Endothelial cell of umbilical vein (primary cell): ENCODE measurements around the gene AKAP13.

Experiments
- CTCF ChIP-seq, 2 donors: IDR thresholded peaks; 1 replicate in 1 of 2; 2 replicates in 1 of 2; pipeline ENCODE4 v1.5.1; 2011; ENCODE audit warnings: low read length in 2 of 2, mild to moderate bottlenecking in 2 of 2, moderate library complexity in 2 of 2, control low read depth in 1 of 2, inconsistent platforms in 1 of 2, low read depth in 1 of 2; ENCODE audit not compliant: insufficient read depth in 1 of 2; ENCODE audit errors: extremely low read depth in 1 of 2
- EZH2 ChIP-seq: IDR thresholded peaks from 2 replicates; pipeline ENCODE4 v1.6.1; 2012; ENCODE audit warnings: borderline replicate concordance, low read depth, mild to moderate bottlenecking, moderate library complexity, low read length, inconsistent platforms; ENCODE audit not compliant: severe bottlenecking
- GATA2 ChIP-seq: IDR thresholded peaks from 2 replicates; pipeline ENCODE4 v1.7.0; 2011; ENCODE audit warnings: low read depth, mild to moderate bottlenecking, moderate library complexity, mixed read lengths, low read length; ENCODE audit not compliant: insufficient read length, insufficient read depth
- MAX ChIP-seq: IDR thresholded peaks from 2 replicates; pipeline ENCODE4 v1.6.1; 2011; ENCODE audit not compliant: insufficient read depth, insufficient read length
- MYC ChIP-seq: IDR thresholded peaks from one replicate; pipeline ENCODE4 v1.6.1; 2011; ENCODE audit warnings: mild to moderate bottlenecking, low read depth, low read length
- POLR2A ChIP-seq: IDR thresholded peaks from 2 replicates; pipeline ENCODE4 v1.6.1; 2012; ENCODE audit warnings: low read depth, mild to moderate bottlenecking, control low read depth, low read length
- POLR2AphosphoS5 ChIP-seq: IDR thresholded peaks from 2 replicates; pipeline ENCODE4 v1.6.1; 2012; ENCODE audit warnings: low read depth, mild to moderate bottlenecking, control low read depth, low read length, moderate library complexity; ENCODE audit not compliant: insufficient read depth

GRCh38 chr15:85723960-85724945 is 343.9 kb downstream of the AKAP13 start:
- TF ChIP-seq CTCF (IDR thresholded peaks at IDR 0.05; ENCODE audit: extremely low read depth in 1 of 2, insufficient read depth in 1 of 2, low read depth in 1 of 2, low read length in 2 of 2) = no peak
- TF ChIP-seq POLR2AphosphoS5 = no peak
- TF ChIP-seq MAX = no peak
- no peak for TF ChIP-seq POLR2A
- no peak for TF ChIP-seq EZH2
- no peak for TF ChIP-seq GATA2
- no peak for TF ChIP-seq MYC
